CD4-positive, alpha-beta T cell treated with Interleukin-17A for 1 hour (primary cell): ENCODE data around the gene EPS8L1.
"Not testable (repeated sequence)": the region's sequence is repeated elsewhere in the genome, so short reads cannot be mapped to it uniquely, and the experiment has no call there.

Source experiments
- DNase-seq: peaks from one replicate; pipeline ENCODE4 v3.0.0-alpha.2; 2020

The EPS8L1 gene

GRCh38 chr19:55075371-55075998 is at the start of gene EPS8L1:
EPS8L1 (plus strand) TSS chr19:55075869; CDS start chr19:55076445, 576 bp downstream.
- no peak for DNase-seq

GRCh38 chr19:55027140-55027471 is 48.6 kb upstream of the EPS8L1 start:
- not testable (repeated sequence) for DNase-seq

- no peak for DNase-seq
Observed at GRCh38 chr19:55027472-55028337, 48.0 kb upstream of the EPS8L1 start.

- no peak for DNase-seq
Observed at GRCh38 chr19:55028757-55029156, 46.9 kb upstream of the EPS8L1 start.

GRCh38 chr19:55031178-55031577 is 44.5 kb upstream of the EPS8L1 start:
- no peak for DNase-seq

GRCh38 chr19:55032170-55032800 is 43.4 kb upstream of the EPS8L1 start:
- DNase-seq = no peak

GRCh38 chr19:55032976-55033643 is 42.6 kb upstream of the EPS8L1 start:
- not testable (repeated sequence) for DNase-seq

- no peak for DNase-seq
Observed at GRCh38 chr19:55034751-55035150, 40.9 kb upstream of the EPS8L1 start.

GRCh38 chr19:55036058-55036457 is 39.6 kb upstream of the EPS8L1 start:
- no peak for DNase-seq

- not testable (repeated sequence) for DNase-seq
Observed at GRCh38 chr19:55037603-55038002, 38.1 kb upstream of the EPS8L1 start.

- not testable (repeated sequence) for DNase-seq
Observed at GRCh38 chr19:55040654-55041053, 35.0 kb upstream of the EPS8L1 start.

GRCh38 chr19:55041244-55041626 is 34.4 kb upstream of the EPS8L1 start:
- no peak for DNase-seq

- peak; percentile 28 for DNase-seq
Observed at GRCh38 chr19:55041627-55042343, 33.9 kb upstream of the EPS8L1 start.

- DNase-seq = no peak
Observed at GRCh38 chr19:55042344-55042678, 33.4 kb upstream of the EPS8L1 start.

- no peak for DNase-seq
Observed at GRCh38 chr19:55042688-55043087, 33.0 kb upstream of the EPS8L1 start.

GRCh38 chr19:55044286-55044685 is 31.4 kb upstream of the EPS8L1 start:
- no peak for DNase-seq

- DNase-seq = no peak
Observed at GRCh38 chr19:55044771-55045716, 30.6 kb upstream of the EPS8L1 start.

- DNase-seq = no peak
Observed at GRCh38 chr19:55046975-55047622, 28.6 kb upstream of the EPS8L1 start.

- no peak for DNase-seq
Observed at GRCh38 chr19:55047951-55048350, 27.7 kb upstream of the EPS8L1 start.

GRCh38 chr19:55048446-55048845 is 27.2 kb upstream of the EPS8L1 start:
- no peak for DNase-seq
